Keratinocyte (primary cell): Measurements from ENCODE around the gene BRSK2. TPM values are rescaled to one million over a fixed set of nuclear protein-coding genes. Genes with fewer than 3 reads are reported as not detected.

Experiments
- DNase-seq: peaks from one replicate; pipeline ENCODE4 v3.0.0-alpha.2; 2011; ENCODE audit warnings: low read depth, missing footprints, low spot score
- FAIRE-seq: peaks from 2 replicates; lab custom pipeline; 2011; peaks lifted over from hg19 to GRCh38; lab: Jason Lieb, UNC
- H2AFZ ChIP-seq: 2 replicates; pipeline ENCODE4 v1.6.0; 2012; ENCODE audit warnings: low read length, control low read depth, inconsistent platforms; ENCODE audit not compliant: control insufficient read depth
- H3K27ac ChIP-seq: 2 replicates; pipeline ENCODE4 v1.5.1; 2011; ENCODE audit warnings: low read length; ENCODE audit not compliant: control insufficient read depth, insufficient read depth
- H3K27me3 ChIP-seq: 3 replicates; pipeline ENCODE4 v1.6.0; 2011; ENCODE audit warnings: low read length; ENCODE audit not compliant: control insufficient read depth, insufficient read depth; ENCODE audit errors: extremely low read depth
- H3K36me3 ChIP-seq, 2 experiments: 2 replicates in 1 of 2; 3 replicates in 1 of 2; pipeline ENCODE4 v1.5.1; 2011; ENCODE audit warnings: low read length in 2 of 2, mild to moderate bottlenecking in 1 of 2; ENCODE audit not compliant: control insufficient read depth in 2 of 2, insufficient read depth in 2 of 2; ENCODE audit errors: extremely low read depth in 1 of 2
- H3K4me1 ChIP-seq: 3 replicates; pipeline ENCODE4 v1.5.1; 2011; ENCODE audit warnings: low read length; ENCODE audit not compliant: control insufficient read depth, insufficient read depth; ENCODE audit errors: extremely low read depth
- H3K4me2 ChIP-seq: 3 replicates; pipeline ENCODE4 v1.6.0; 2011; ENCODE audit warnings: low read depth, low read length; ENCODE audit not compliant: control insufficient read depth, insufficient read depth; ENCODE audit errors: extremely low read depth
- H3K4me3 ChIP-seq, 3 experiments: fragments of 200-600 bp in 1 of 3; sonication (generic) in 1 of 3; 2 replicates in 2 of 3; 3 replicates in 1 of 3; pipeline ENCODE4 v1.5.1; 2011 to 2016; ENCODE audit warnings: low read length in 3 of 3, mild to moderate bottlenecking in 3 of 3, control low read depth in 2 of 3, inconsistent platforms in 1 of 3, low read depth in 1 of 3, mixed read lengths in 1 of 3, mixed run types in 1 of 3, moderate library complexity in 1 of 3; ENCODE audit not compliant: control insufficient read depth in 2 of 3, insufficient read depth in 2 of 3; ENCODE audit errors: extremely low read depth in 1 of 3
- H3K79me2 ChIP-seq: 2 replicates; pipeline ENCODE4 v1.6.0; 2012; ENCODE audit warnings: low read length; ENCODE audit not compliant: control insufficient read depth, insufficient read depth
- H3K9ac ChIP-seq: 3 replicates; pipeline ENCODE4 v1.6.0; 2011; ENCODE audit warnings: low read length; ENCODE audit not compliant: control insufficient read depth, insufficient read depth; ENCODE audit errors: extremely low read depth
- H3K9me1 ChIP-seq: 3 replicates; pipeline ENCODE4 v1.6.0; 2011; ENCODE audit warnings: low read length; ENCODE audit not compliant: control insufficient read depth, insufficient read depth; ENCODE audit errors: extremely low read depth
- H3K9me3 ChIP-seq: 2 replicates; pipeline ENCODE4 v1.5.1; 2012; ENCODE audit warnings: low read depth, low read length; ENCODE audit not compliant: control insufficient read depth
- H4K20me1 ChIP-seq: 3 replicates; pipeline ENCODE4 v1.6.0; 2011; ENCODE audit warnings: low read length; ENCODE audit not compliant: control insufficient read depth, insufficient read depth; ENCODE audit errors: extremely low read depth
- EZH2 ChIP-seq: IDR thresholded peaks from one replicate; pipeline ENCODE4 v1.6.1; 2012; ENCODE audit warnings: inconsistent platforms, mild to moderate bottlenecking, low read length, moderate library complexity
- dilution Hi-C: fragments of 300-500 bp; cut with MboI; formaldehyde crosslinking; loops from one replicate; pipeline ENCODE4 v1.7.0; 2020; ENCODE audit warnings: low sequenced_read_pairs; ENCODE audit not compliant: extremely low pct_ligation_motif_present
- polyA plus RNA-seq, 5 experiments: library from polyadenylated mRNA; depleted of rRNA in 3 of 5; stranded (reverse) in 3 of 5; stranded (forward) in 1 of 5; unstranded in 1 of 5; fragments of >200 nt; gene quantifications; 1 replicate in 1 of 5; 2 replicates in 3 of 5; 3 replicates in 1 of 5; pipeline versions ENCODE4 v1.2.1 to v1.2.3, GENCODE V29; 2011 to 2012; ENCODE audit warnings: missing spikeins in 2 of 5, low read depth in 1 of 5, low replicate concordance in 1 of 5
- TF ChIP-seq, protein P1 (sequence below), 3 experiments: IDR thresholded peaks in 1 of 3; conservative IDR thresholded peaks in 1 of 3; optimal IDR thresholded peaks in 1 of 3; 2 replicates in 2 of 3; 3 replicates in 1 of 3; pipeline versions ENCODE3 to v1.5.1; 2011; ENCODE audit warnings: low read length in 3 of 3, mild to moderate bottlenecking in 3 of 3, moderate library complexity in 2 of 3, control low read depth in 1 of 3, inconsistent platforms in 1 of 3; ENCODE audit not compliant: insufficient read depth in 2 of 3; ENCODE audit errors: extremely low read depth in 1 of 3

Gene BRSK2
- polyA plus RNA-seq, 1 donor (not counting 4 experiments of a cell fraction or from before 2014, with no cell fraction given): 0.09 TPM

DNA sequence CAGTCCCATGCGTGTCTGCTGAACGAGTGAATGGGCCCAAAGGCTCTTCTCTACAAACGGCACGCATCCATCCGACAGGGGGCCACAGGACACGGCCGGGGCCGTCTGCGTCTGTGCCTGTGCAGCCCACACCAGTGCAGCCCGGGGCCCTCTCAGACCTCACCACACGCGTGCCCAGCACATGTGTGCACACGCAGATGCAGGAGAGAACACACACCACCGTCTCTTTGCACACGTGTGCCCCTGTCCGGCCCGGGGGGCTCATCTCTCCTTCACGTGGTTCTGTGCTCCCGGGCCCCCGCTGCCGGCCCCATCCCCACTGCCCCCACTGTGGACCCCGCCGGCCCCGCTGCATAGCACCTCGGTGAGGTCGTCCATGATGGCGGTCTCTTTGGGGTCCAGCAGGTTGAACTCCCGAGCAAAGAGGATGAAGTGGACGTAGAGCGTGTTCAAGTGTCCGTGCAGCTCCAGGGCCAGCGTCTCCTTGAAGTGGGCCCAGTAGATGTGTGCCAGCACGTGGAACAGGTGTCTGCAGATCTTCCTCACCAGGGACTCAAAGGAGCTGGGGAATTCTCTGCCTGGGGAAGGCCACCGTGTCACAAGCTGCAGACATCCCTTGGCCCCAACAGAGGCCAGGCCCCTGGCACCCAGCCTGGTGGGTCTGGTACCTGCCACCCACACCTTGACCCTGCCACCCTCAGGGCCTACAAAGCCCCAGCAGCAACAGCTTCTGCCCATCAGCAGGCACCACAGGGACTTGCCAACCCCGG, 80.4 kb downstream of the BRSK2 start:
- Histone ChIP-seq H3K36me3 (peaks cover 3 to 27% of the 10 kb centered on the region in 2 experiments), H3K9me1 (no peaks in the 10 kb centered on the region), H3K4me1 (no peaks in the 10 kb centered on the region), H3K4me3 (no peak overlapping the region), H3K9ac (no peak overlapping the region), H3K79me2 (no peaks in the 10 kb centered on the region), H3K9me3 (no peaks in the 10 kb centered on the region), H4K20me1 (peaks cover 3% of the 10 kb centered on the region), H2AFZ (no peak overlapping the region), H3K27me3 (no peaks in the 10 kb centered on the region), H3K27ac (no peak overlapping the region), H3K4me2 (no peak overlapping the region)
- dilution Hi-C loops: no loop called here
- FAIRE-seq (no peak), DNase-seq (no peak)
- TF ChIP-seq, protein P1, sequence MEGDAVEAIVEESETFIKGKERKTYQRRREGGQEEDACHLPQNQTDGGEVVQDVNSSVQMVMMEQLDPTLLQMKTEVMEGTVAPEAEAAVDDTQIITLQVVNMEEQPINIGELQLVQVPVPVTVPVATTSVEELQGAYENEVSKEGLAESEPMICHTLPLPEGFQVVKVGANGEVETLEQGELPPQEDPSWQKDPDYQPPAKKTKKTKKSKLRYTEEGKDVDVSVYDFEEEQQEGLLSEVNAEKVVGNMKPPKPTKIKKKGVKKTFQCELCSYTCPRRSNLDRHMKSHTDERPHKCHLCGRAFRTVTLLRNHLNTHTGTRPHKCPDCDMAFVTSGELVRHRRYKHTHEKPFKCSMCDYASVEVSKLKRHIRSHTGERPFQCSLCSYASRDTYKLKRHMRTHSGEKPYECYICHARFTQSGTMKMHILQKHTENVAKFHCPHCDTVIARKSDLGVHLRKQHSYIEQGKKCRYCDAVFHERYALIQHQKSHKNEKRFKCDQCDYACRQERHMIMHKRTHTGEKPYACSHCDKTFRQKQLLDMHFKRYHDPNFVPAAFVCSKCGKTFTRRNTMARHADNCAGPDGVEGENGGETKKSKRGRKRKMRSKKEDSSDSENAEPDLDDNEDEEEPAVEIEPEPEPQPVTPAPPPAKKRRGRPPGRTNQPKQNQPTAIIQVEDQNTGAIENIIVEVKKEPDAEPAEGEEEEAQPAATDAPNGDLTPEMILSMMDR (optimal IDR thresholded peaks at IDR 0.05 in 1 of 3, IDR thresholded peaks at IDR 0.05 in 1 of 3, conservative IDR thresholded peaks at IDR 0.05 in 1 of 3; ENCODE audit: extremely low read depth in 1 of 3, insufficient read depth in 2 of 3, low read length in 3 of 3): no peak
- no peak for TF ChIP-seq EZH2

DNA sequence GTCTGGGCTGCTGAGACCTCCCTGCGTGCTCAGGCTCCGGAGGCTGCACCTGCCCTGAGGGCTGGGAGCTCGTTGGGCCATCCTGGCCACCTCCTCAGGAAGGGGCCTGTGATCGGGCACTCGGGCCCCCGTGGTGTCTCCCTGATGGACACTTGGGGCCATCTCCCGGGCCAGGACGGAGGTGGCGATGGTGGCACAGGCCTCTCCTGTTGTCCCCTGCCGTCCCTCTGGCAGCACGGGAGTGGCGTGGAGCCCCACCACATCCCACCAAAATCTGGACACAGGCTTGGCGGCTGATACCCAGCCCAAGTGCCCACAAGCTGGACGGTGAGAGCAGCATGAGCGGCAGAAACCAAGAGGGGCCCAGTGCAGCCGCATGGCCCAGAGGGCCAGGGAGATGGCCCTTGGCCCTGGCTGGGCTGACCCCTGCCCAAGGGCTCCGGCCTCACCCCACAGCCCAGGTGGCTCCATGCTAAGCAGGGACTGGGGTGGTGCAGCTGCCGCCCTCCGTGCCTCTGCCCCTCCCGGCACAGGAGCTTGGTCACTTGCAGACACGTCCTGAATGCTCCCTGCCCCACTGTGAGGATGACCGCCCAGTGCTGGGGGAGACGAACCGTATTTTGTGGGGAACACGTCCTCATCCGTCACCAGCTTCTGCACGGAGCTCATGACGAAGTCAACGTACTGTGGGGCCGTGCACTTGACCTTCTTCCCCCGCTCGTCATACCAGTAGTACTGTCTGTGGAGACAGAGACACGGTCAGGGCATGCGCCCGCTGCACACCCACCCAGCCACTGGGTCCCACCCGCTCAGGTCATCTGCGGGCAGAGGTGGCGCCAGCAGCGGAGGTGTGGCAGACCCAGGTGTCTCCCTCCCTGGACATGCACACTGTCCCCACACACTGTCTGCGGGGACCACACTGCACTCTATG, 81.2 kb downstream of the BRSK2 start:
- DNase-seq (no peak), FAIRE-seq (no peak)
- Histone ChIP-seq H4K20me1 (peaks cover 3% of the 10 kb centered on the region), H3K27ac (no peak overlapping the region), H3K79me2 (no peaks in the 10 kb centered on the region), H3K27me3 (no peaks in the 10 kb centered on the region), H3K4me3 (no peak overlapping the region), H3K9ac (no peak overlapping the region), H3K9me3 (no peaks in the 10 kb centered on the region), H2AFZ (no peak overlapping the region), H3K4me2 (no peak overlapping the region), H3K36me3 (peaks cover 3 to 27% of the 10 kb centered on the region in 2 experiments), H3K4me1 (no peaks in the 10 kb centered on the region), H3K9me1 (no peaks in the 10 kb centered on the region)
- dilution Hi-C loops: no loop called here
- TF ChIP-seq, protein P1 (optimal IDR thresholded peaks at IDR 0.05 in 1 of 3, IDR thresholded peaks at IDR 0.05 in 1 of 3, conservative IDR thresholded peaks at IDR 0.05 in 1 of 3; ENCODE audit: extremely low read depth in 1 of 3, insufficient read depth in 2 of 3, low read length in 3 of 3): no peak
- no peak for TF ChIP-seq EZH2
